ENCODE data around the gene PLP2.

Gene PLP2

GRCh38 chrX:49190821-49191573 is 19.3 kb downstream of the PLP2 start:
- H3K27me3 ChIP-seq (replicated peaks in 2 of 5; ENCODE audit: control insufficient read depth in 4 of 5, insufficient read depth in 5 of 5, low read length in 4 of 5) = no peaks in the 10 kb centered on the region
- H3K36me3 ChIP-seq (ENCODE audit: control insufficient read depth in 4 of 4, insufficient read depth in 4 of 4, low read length in 3 of 4) = no peaks in the 10 kb centered on the region
- H3K4me3 ChIP-seq (ENCODE audit: control insufficient read depth in 1 of 7, extremely low read depth in 1 of 7, insufficient read depth in 4 of 7, low read depth in 2 of 7, low read length in 6 of 7) = peak overlapping the region; percentile 69 to 86 (median 74)
- ChIA-PET CTCF (interaction anchor here (0.7 to 1.2 kb wide), 5 partner anchors 17 to 236 kb away, joined by 3 to 4 read pairs (median 3); no protein-coding TSS in a partner anchor), POLR2A (interaction anchor here (0.8 to 1.3 kb wide), 3 partner anchors 14 to 35 kb away, joined by 3 to 4 read pairs (median 3); no protein-coding TSS in a partner anchor)
- H3K27ac ChIP-seq (ENCODE audit: insufficient read depth in 1 of 2, low read depth in 1 of 2, low read length in 2 of 2, poor library complexity in 1 of 2, severe bottlenecking in 2 of 2) = peak overlapping the region; percentile 15 to 81
- WGBS (ENCODE audit: insufficient coverage) = 35% methylated on average over 28 of the region's 32 CpGs
- peaks cover 0 to 16% (median 8%) of the 10 kb centered on the region in 4 experiments for H3K4me1 ChIP-seq (ENCODE audit: control extremely low read depth in 1 of 4, control insufficient read depth in 4 of 4, insufficient read depth in 4 of 4, low read length in 3 of 4)
- DNase-seq = peak; percentile 98 to 99 (median 99)
- no peaks in the 10 kb centered on the region for H3K9me3 ChIP-seq (ENCODE audit: control extremely low read depth in 1 of 5, control insufficient read depth in 4 of 5, insufficient read depth in 2 of 5, low read depth in 1 of 5, low read length in 4 of 5)

DNA sequence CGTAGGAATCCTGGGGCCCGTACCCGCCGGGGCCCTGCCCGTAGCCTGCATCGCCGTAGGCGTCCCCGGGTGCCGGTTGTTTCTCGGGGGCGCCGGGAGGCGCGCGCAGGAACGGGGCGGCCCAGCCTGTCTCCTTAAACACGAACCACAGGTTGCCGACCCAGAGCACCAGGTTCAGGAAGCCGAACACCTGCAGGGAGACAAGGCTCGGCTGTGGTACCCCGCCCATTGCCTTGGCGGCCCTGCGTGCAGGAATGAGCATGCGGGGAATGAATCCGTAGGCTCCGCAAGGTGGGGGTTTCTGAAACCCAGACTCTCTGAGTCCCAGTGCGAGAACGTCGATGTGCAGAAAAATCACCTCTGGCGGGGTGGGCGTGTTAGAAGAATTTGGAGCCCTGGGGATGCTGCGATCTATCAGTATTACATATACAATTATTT is 19.9 kb downstream of the PLP2 start:
- peaks cover 0 to 13% (median 5%) of the 10 kb centered on the region in 4 experiments for H3K4me1 ChIP-seq (ENCODE audit: control extremely low read depth in 1 of 4, control insufficient read depth in 4 of 4, insufficient read depth in 4 of 4, low read length in 3 of 4)
- ChIA-PET POLR2A (interaction anchor here (1.1 to 1.3 kb wide), 2 partner anchors 14 to 25 kb away, joined by 3 to 4 read pairs; no protein-coding TSS in a partner anchor), CTCF (interaction anchor here (1.0 to 1.9 kb wide), 3 partner anchors 27 to 43 kb away, joined by 3 to 6 read pairs (median 6); partner anchors contain the start of gene CCDC22)
- peak overlapping the region; percentile 15 to 81 for H3K27ac ChIP-seq (ENCODE audit: insufficient read depth in 1 of 2, low read depth in 1 of 2, low read length in 2 of 2, poor library complexity in 1 of 2, severe bottlenecking in 2 of 2)
- no peaks in the 10 kb centered on the region for H3K36me3 ChIP-seq (ENCODE audit: control insufficient read depth in 4 of 4, insufficient read depth in 4 of 4, low read length in 3 of 4)
- H3K27me3 ChIP-seq (replicated peaks in 2 of 5; ENCODE audit: control insufficient read depth in 4 of 5, insufficient read depth in 5 of 5, low read length in 4 of 5) = no peaks in the 10 kb centered on the region
- WGBS (ENCODE audit: insufficient coverage) = 57% methylated on average over 29 of the region's 34 CpGs
- H3K4me3 ChIP-seq (ENCODE audit: control insufficient read depth in 1 of 7, extremely low read depth in 1 of 7, insufficient read depth in 4 of 7, low read depth in 2 of 7, low read length in 6 of 7) = peak overlapping the region; percentile 69 to 86 (median 74)
- H3K9me3 ChIP-seq (ENCODE audit: control extremely low read depth in 1 of 5, control insufficient read depth in 4 of 5, insufficient read depth in 2 of 5, low read depth in 1 of 5, low read length in 4 of 5) = no peaks in the 10 kb centered on the region
- DNase-seq = peak in 2 of 3 donors; percentile 22 to 50

- Histone ChIP-seq H3K36me3 (ENCODE audit: control insufficient read depth in 4 of 4, insufficient read depth in 4 of 4, low read length in 3 of 4) (no peaks in the 10 kb centered on the region), H3K4me3 (ENCODE audit: control insufficient read depth in 1 of 7, extremely low read depth in 1 of 7, insufficient read depth in 4 of 7, low read depth in 2 of 7, low read length in 6 of 7) (no peak overlapping the region), H3K27ac (ENCODE audit: insufficient read depth in 1 of 2, low read depth in 1 of 2, low read length in 2 of 2, poor library complexity in 1 of 2, severe bottlenecking in 2 of 2) (no peak overlapping the region), H3K27me3 (replicated peaks in 2 of 5; ENCODE audit: control insufficient read depth in 4 of 5, insufficient read depth in 5 of 5, low read length in 4 of 5) (peaks cover 0 to 2% (median 0%) of the 10 kb centered on the region in 5 experiments), H3K9me3 (ENCODE audit: control extremely low read depth in 1 of 5, control insufficient read depth in 4 of 5, insufficient read depth in 2 of 5, low read depth in 1 of 5, low read length in 4 of 5) (no peaks in the 10 kb centered on the region), H3K4me1 (ENCODE audit: control extremely low read depth in 1 of 4, control insufficient read depth in 4 of 4, insufficient read depth in 4 of 4, low read length in 3 of 4) (peaks cover 0 to 12% (median 4%) of the 10 kb centered on the region in 4 experiments)
- 57% methylated on average over 7 of the region's 10 CpGs for WGBS (ENCODE audit: insufficient coverage)
- ChIA-PET POLR2A (no interaction called here), CTCF (interaction anchor here (0.7 to 1.9 kb wide), 10 partner anchors 10 to 79 kb away, joined by 3 to 6 read pairs (median 3); partner anchors contain the start of gene CCDC22)
- DNase-seq = peak; percentile 23 to 52 (median 45)
These were observed 21.1 kb downstream of the PLP2 start for GRCh38 chrX:49192722-49193328.

GRCh38 chrX:49193542-49193964 is 21.9 kb downstream of the PLP2 start:
- WGBS (ENCODE audit: insufficient coverage) = 70% methylated on average over 1 of the region's 2 CpGs
- Histone ChIP-seq H3K27me3 (replicated peaks in 2 of 5; ENCODE audit: control insufficient read depth in 4 of 5, insufficient read depth in 5 of 5, low read length in 4 of 5) (peaks cover 0 to 6% (median 0%) of the 10 kb centered on the region in 5 experiments), H3K9me3 (ENCODE audit: control extremely low read depth in 1 of 5, control insufficient read depth in 4 of 5, insufficient read depth in 2 of 5, low read depth in 1 of 5, low read length in 4 of 5) (no peaks in the 10 kb centered on the region), H3K27ac (ENCODE audit: insufficient read depth in 1 of 2, low read depth in 1 of 2, low read length in 2 of 2, poor library complexity in 1 of 2, severe bottlenecking in 2 of 2) (no peak overlapping the region), H3K36me3 (ENCODE audit: control insufficient read depth in 4 of 4, insufficient read depth in 4 of 4, low read length in 3 of 4) (no peaks in the 10 kb centered on the region), H3K4me3 (ENCODE audit: control insufficient read depth in 1 of 7, extremely low read depth in 1 of 7, insufficient read depth in 4 of 7, low read depth in 2 of 7, low read length in 6 of 7) (no peak overlapping the region), H3K4me1 (ENCODE audit: control extremely low read depth in 1 of 4, control insufficient read depth in 4 of 4, insufficient read depth in 4 of 4, low read length in 3 of 4) (peaks cover 0 to 9% (median 4%) of the 10 kb centered on the region in 4 experiments)
- no peak for DNase-seq
- POLR2A ChIA-PET = no interaction called here
- CTCF ChIA-PET = interaction anchor here (0.9 to 1.8 kb wide), 5 partner anchors 11 to 74 kb away, joined by 3 to 6 read pairs (median 3); no protein-coding TSS in a partner anchor

GRCh38 chrX:49197543-49198087 is 25.9 kb downstream of the PLP2 start:
- Histone ChIP-seq H3K27ac (ENCODE audit: insufficient read depth in 1 of 2, low read depth in 1 of 2, low read length in 2 of 2, poor library complexity in 1 of 2, severe bottlenecking in 2 of 2) (no peak overlapping the region), H3K4me1 (ENCODE audit: control extremely low read depth in 1 of 4, control insufficient read depth in 4 of 4, insufficient read depth in 4 of 4, low read length in 3 of 4) (peaks cover 0 to 11% (median 8%) of the 10 kb centered on the region in 4 experiments), H3K4me3 (ENCODE audit: control insufficient read depth in 1 of 7, extremely low read depth in 1 of 7, insufficient read depth in 4 of 7, low read depth in 2 of 7, low read length in 6 of 7) (no peak overlapping the region), H3K36me3 (ENCODE audit: control insufficient read depth in 4 of 4, insufficient read depth in 4 of 4, low read length in 3 of 4) (no peaks in the 10 kb centered on the region), H3K27me3 (replicated peaks in 2 of 5; ENCODE audit: control insufficient read depth in 4 of 5, insufficient read depth in 5 of 5, low read length in 4 of 5) (peaks cover 0 to 15% (median 0%) of the 10 kb centered on the region in 5 experiments), H3K9me3 (ENCODE audit: control extremely low read depth in 1 of 5, control insufficient read depth in 4 of 5, insufficient read depth in 2 of 5, low read depth in 1 of 5, low read length in 4 of 5) (no peaks in the 10 kb centered on the region)
- ChIA-PET POLR2A (no interaction called here), CTCF (no interaction called here)
- 83% methylated on average over 12 of the region's 13 CpGs for WGBS (ENCODE audit: insufficient coverage)
- no peak for DNase-seq

DNA sequence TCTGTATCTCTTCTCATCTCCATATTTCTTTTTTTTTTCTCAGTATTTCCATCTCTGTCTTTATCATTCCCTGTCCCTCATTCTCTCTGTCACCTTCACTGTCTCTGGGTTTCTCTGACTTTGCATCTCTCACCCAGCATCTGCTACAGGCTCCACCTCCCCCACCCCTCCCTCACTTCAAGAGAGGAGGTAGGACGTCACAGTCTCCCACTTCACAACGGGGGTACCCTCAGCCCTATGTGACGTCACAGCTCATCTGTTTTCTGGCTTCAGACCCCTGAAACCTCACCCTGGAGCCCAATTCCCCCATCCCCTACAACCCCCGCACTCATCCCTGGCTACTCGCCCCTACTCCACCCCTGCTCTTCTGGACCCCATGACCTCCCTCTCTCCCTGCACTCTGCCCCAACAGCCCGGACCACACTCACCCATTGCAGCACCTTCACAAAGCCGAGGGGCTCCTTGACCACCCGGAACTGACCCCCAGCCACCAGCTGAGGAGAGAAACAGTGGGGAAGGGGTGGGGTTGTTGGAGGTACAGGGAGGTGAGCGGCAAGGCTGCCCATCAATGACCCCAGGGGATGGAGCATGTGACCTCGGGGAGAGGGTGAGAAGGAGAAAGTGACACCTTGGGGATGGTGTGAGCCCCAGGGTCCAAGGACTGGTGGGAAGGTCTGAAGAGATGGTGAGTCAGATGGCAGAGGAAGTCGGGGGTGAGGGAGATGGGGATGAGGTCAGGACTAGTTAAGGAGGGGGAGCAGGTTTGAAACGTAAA is 27.0 kb downstream of the PLP2 start:
- ChIA-PET CTCF (no interaction called here), POLR2A (no interaction called here)
- WGBS (ENCODE audit: insufficient coverage) = 60% methylated on average over 7 of the region's 12 CpGs
- Histone ChIP-seq H3K9me3 (ENCODE audit: control extremely low read depth in 1 of 5, control insufficient read depth in 4 of 5, insufficient read depth in 2 of 5, low read depth in 1 of 5, low read length in 4 of 5) (no peaks in the 10 kb centered on the region), H3K4me3 (ENCODE audit: control insufficient read depth in 1 of 7, extremely low read depth in 1 of 7, insufficient read depth in 4 of 7, low read depth in 2 of 7, low read length in 6 of 7) (no peak overlapping the region), H3K27ac (ENCODE audit: insufficient read depth in 1 of 2, low read depth in 1 of 2, low read length in 2 of 2, poor library complexity in 1 of 2, severe bottlenecking in 2 of 2) (no peak overlapping the region), H3K36me3 (ENCODE audit: control insufficient read depth in 4 of 4, insufficient read depth in 4 of 4, low read length in 3 of 4) (no peaks in the 10 kb centered on the region), H3K27me3 (replicated peaks in 2 of 5; ENCODE audit: control insufficient read depth in 4 of 5, insufficient read depth in 5 of 5, low read length in 4 of 5) (peaks cover 0 to 15% (median 0%) of the 10 kb centered on the region in 5 experiments), H3K4me1 (ENCODE audit: control extremely low read depth in 1 of 4, control insufficient read depth in 4 of 4, insufficient read depth in 4 of 4, low read length in 3 of 4) (peaks cover 0 to 11% (median 8%) of the 10 kb centered on the region in 4 experiments)
- peak in 2 of 3 donors; percentile 14 to 32 for DNase-seq

Measured in common myeloid progenitor, CD34-positive (primary cell).